Measurements from ENCODE around the gene L3MBTL1.

GRCh38 chr20:43461894-43462659 lies 45.4 kb upstream of the L3MBTL1 start:
- TF ChIP-seq CTCF (IDR thresholded peaks at IDR 0.05) (no peak), POLR2A (IDR thresholded peaks at IDR 0.05) (no peak)

Measured in thyroid gland (tissue), 4 donors.